Immature natural killer cell (primary cell): Measurements from ENCODE around the gene RAB7A. TPM values are rescaled to one million over a fixed set of nuclear protein-coding genes. Genes with fewer than 3 reads are reported as not detected.
"Not testable (repeated sequence)": the region's sequence is repeated elsewhere in the genome, so short reads cannot be mapped to it uniquely, and the experiment has no call there.

Experiments
- DNase-seq, 3 donors: peaks; one replicate each; pipeline ENCODE4 v3.0.0; 2022; ENCODE audit warnings: mixed read lengths in 1 of 3
- H3K27ac Mint-ChIP-seq, 6 donors: one replicate each; pipeline ENCODE4 v1.8.0; 2020; ENCODE audit warnings: mixed read lengths in 6 of 6, mild to moderate bottlenecking in 5 of 6, inconsistent platforms in 4 of 6, moderate library complexity in 3 of 6
- H3K27me3 Mint-ChIP-seq, 3 donors: one replicate each; pipeline ENCODE4 v1.8.0; 2020 to 2021; ENCODE audit warnings: low read depth in 3 of 3, mild to moderate bottlenecking in 3 of 3, mixed read lengths in 3 of 3, moderate library complexity in 3 of 3, inconsistent platforms in 1 of 3
- H3K36me3 Mint-ChIP-seq, 3 donors: one replicate each; pipeline ENCODE4 v1.8.0; 2020; ENCODE audit warnings: mixed read lengths in 3 of 3, inconsistent platforms in 2 of 3, mild to moderate bottlenecking in 2 of 3
- H3K4me1 Mint-ChIP-seq, 2 donors: one replicate each; pipeline ENCODE4 v1.8.0; 2020; ENCODE audit warnings: inconsistent platforms in 2 of 2, mild to moderate bottlenecking in 2 of 2, mixed read lengths in 2 of 2, moderate library complexity in 1 of 2
- H3K4me3 Mint-ChIP-seq, 5 donors: one replicate each; pipeline ENCODE4 v1.8.0; 2020; ENCODE audit warnings: mild to moderate bottlenecking in 5 of 5, mixed read lengths in 5 of 5, inconsistent platforms in 3 of 5, moderate library complexity in 3 of 5
- H3K9me3 Mint-ChIP-seq, 6 donors: one replicate each; pipeline ENCODE4 v1.8.0; 2020; ENCODE audit warnings: mild to moderate bottlenecking in 6 of 6, mixed read lengths in 6 of 6, inconsistent platforms in 4 of 6, moderate library complexity in 3 of 6
- polyA plus RNA-seq, 3 donors: library from polyadenylated mRNA; unstranded; fragments of 300-500 nt; fragmentation: Illumina TruSeq; gene quantifications; one replicate each; pipeline ENCODE4 v1.2.3, GENCODE V29; 2021

The RAB7A gene
- polyA plus RNA-seq, 3 donors from 2014 or later = 201 to 313 (median 244) TPM

DNA sequence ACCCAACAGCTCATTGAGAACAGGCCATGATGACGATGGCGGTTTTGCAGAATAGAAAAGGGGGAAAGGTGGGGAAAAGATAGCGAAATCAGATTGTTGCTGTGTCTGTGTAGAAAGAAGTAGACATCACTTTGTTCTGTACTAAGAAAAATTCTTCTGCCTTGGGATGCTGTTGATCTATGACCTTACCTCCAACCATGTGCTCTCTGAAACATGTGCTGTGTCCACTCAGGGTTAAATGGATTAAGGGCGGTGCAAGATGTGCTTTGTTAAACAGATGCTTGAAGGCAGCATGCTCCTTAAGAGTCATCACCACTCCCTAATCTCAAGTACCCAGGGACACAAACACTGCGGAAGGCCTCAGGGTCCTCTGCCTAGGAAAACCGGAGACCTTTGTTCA lies 47.6 kb downstream of the RAB7A start:
- H3K9me3 Mint-ChIP-seq, H3K36me3 Mint-ChIP-seq, DNase-seq, H3K27me3 Mint-ChIP-seq, H3K4me3 Mint-ChIP-seq, H3K27ac Mint-ChIP-seq: not testable (repeated sequence)
- H3K4me1 Mint-ChIP-seq = peaks cover 79 to 84% of the 10 kb centered on the region in 2 donors

- Mint-ChIP-seq H3K27me3 (peaks cover 0 to 3% (median 2%) of the 10 kb centered on the region in 3 donors), H3K27ac (peak overlapping the region in 1 of 6 donors; percentile 58), H3K4me1 (peaks cover 79 to 84% of the 10 kb centered on the region in 2 donors), H3K36me3 (no peaks in the 10 kb centered on the region), H3K4me3 (peak overlapping the region in 4 of 5 donors; percentile 0 to 50 (median 12)), H3K9me3 (no peaks in the 10 kb centered on the region)
- no peak for DNase-seq
These were observed 49.3 kb downstream of the RAB7A start for GRCh38 chr3:128775241-128775640.

- H3K36me3 Mint-ChIP-seq = no peaks in the 10 kb centered on the region
- DNase-seq = no peak
- no peaks in the 10 kb centered on the region for H3K9me3 Mint-ChIP-seq
- peaks cover 0 to 3% (median 2%) of the 10 kb centered on the region in 3 donors for H3K27me3 Mint-ChIP-seq
- H3K27ac Mint-ChIP-seq = peak overlapping the region in 4 of 6 donors; percentile 5 to 64 (median 36)
- H3K4me1 Mint-ChIP-seq = peaks cover 78 to 84% of the 10 kb centered on the region in 2 donors
- H3K4me3 Mint-ChIP-seq = peak overlapping the region in 1 of 5 donors; percentile 12
These were observed 50.0 kb downstream of the RAB7A start for GRCh38 chr3:128775906-128776542.

DNA sequence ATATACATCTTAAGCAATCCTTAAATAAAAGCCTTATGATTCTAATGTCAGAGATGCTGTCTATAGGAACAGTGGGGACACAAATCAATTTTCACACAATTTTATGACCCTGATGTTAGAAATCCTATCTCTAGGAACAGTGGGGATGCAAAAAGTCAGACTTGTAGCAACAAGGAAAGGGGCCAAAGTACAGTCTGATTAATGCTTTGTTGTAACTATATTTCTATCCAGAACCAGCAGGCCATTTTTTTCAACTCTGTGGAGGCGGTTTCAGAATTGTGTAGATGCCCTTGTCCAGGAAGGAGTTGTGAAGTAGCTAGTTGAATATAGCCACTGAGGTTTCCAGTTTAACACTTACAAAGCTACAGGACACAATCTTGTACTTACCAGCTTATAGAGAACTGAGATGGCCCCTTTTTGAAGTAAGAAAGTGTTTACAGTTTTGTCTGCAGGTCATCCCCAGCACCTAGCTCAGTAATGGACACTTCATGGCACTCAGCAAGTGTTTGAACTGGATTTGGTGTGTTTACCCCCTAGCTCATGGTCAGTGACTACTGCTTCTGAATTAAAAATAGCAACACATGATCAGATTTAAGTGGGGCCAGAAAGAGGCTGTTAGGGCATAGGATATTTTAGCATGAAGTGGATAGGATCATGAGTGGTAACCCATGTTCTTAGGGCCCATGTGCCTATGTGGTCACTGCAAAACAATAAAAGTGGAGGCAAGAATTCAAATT lies 54.3 kb downstream of the RAB7A start:
- Mint-ChIP-seq H3K36me3 (no peaks in the 10 kb centered on the region), H3K9me3 (no peaks in the 10 kb centered on the region), H3K4me3 (no peak overlapping the region), H3K27me3 (peaks cover 0 to 3% (median 2%) of the 10 kb centered on the region in 3 donors), H3K27ac (peak overlapping the region in 5 of 6 donors; percentile 5 to 74 (median 55)), H3K4me1 (peaks cover 82 to 97% of the 10 kb centered on the region in 2 donors)
- no peak for DNase-seq

- DNase-seq = no peak
- Mint-ChIP-seq H3K4me3 (no peak overlapping the region), H3K9me3 (no peaks in the 10 kb centered on the region), H3K27ac (peak overlapping the region in 2 of 6 donors; percentile 16 to 66), H3K4me1 (peaks cover 78 to 96% of the 10 kb centered on the region in 2 donors), H3K27me3 (peaks cover 0 to 4% (median 3%) of the 10 kb centered on the region in 3 donors), H3K36me3 (no peaks in the 10 kb centered on the region)
These were observed 55.2 kb downstream of the RAB7A start for GRCh38 chr3:128781164-128781563.

DNA sequence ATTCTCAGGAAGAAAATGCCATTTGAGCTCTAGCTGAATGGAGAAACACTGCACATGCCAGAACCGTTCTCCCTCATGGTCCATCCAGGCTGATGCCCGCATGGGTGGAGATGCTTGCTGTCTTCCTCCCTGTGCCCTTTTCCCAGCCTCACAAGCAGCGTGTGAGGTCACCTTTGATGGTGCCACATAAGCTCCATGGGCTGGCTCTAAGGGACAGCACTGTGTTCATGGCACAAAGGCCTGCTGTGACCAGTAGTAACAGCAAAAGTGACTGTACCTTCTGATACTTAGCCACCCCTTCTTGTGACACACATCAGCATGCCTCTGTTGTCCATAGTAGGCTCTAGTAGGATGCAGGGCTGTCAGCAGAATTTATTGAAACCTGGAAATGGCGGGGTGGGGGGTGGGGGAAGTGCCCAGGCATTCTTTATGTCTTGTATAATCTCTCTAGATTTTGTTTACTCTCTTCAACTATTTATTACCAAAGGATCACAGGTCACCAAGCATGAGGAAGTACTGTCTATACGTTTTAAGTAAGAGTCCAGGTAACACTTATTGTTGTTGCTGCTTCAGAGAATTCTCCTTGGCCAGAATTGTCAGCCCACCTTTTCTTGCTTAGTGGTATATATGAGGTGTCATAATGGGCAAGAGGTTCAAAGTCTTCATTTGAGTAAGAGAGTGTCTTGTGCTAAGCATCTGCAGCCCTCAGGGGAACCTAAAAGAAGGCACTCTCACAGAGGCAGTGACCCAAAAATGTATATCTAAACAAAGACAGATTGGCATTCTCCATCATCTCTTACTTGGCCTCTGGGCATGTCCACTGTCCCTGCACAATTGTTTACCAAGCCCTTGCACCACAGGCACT lies 56.5 kb downstream of the RAB7A start:
- peaks cover 0 to 4% (median 3%) of the 10 kb centered on the region in 3 donors for H3K27me3 Mint-ChIP-seq
- no peaks in the 10 kb centered on the region for H3K36me3 Mint-ChIP-seq
- peak overlapping the region in 3 of 6 donors; percentile 18 to 33 (median 24) for H3K27ac Mint-ChIP-seq
- H3K4me3 Mint-ChIP-seq = no peak overlapping the region
- no peaks in the 10 kb centered on the region for H3K9me3 Mint-ChIP-seq
- no peak for DNase-seq
- H3K4me1 Mint-ChIP-seq = peaks cover 81 to 96% of the 10 kb centered on the region in 2 donors

DNA sequence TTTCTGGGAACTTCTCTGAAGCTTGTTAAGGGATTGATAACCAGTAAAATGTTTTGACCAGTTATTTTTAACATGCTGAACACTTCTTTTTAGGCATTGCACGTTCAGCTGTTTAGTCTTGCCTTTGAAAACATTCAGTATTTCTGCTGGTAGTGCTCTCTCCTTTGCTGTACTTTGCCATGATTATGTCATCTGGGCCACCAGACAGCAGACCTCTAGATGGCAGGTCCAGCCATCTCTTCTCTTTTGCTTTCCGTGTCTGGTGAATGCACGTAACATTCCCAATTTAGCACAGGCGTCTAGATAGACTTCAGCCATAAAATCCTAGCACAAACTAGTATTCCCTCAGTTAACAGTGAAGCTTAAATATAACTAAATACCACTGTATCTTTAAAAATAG lies 57.8 kb downstream of the RAB7A start:
- H3K27ac Mint-ChIP-seq = peak overlapping the region in 5 of 6 donors; percentile 13 to 81 (median 44)
- no peak overlapping the region for H3K4me3 Mint-ChIP-seq
- peaks cover 82 to 96% of the 10 kb centered on the region in 2 donors for H3K4me1 Mint-ChIP-seq

DNA sequence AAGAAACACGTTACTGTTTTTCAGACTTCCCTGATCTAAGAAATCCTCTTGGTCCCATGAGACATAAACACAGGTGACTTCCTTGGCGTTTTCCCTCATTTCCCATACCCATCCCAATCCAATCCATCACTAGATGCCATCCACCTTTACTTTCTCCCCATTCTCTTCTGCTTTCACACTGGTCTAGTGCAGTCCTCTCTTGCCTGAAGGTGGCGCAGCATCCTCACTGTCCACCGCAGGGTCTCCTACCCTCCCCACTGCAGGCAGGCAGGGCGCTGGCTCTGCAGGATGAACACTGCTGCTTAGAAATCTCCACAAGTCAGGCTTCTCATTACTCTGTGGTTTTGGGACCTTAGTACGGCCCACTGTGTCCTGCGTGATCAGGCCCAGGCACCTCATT lies 58.2 kb downstream of the RAB7A start:
- H3K9me3 Mint-ChIP-seq = no peaks in the 10 kb centered on the region
- peaks cover 0 to 4% (median under 1%) of the 10 kb centered on the region in 3 donors for H3K27me3 Mint-ChIP-seq
- H3K27ac Mint-ChIP-seq = peak overlapping the region; percentile 33 to 81 (median 64)
- no peak overlapping the region for H3K4me3 Mint-ChIP-seq
- no peaks in the 10 kb centered on the region for H3K36me3 Mint-ChIP-seq
- no peak for DNase-seq
- peaks cover 82 to 96% of the 10 kb centered on the region in 2 donors for H3K4me1 Mint-ChIP-seq

More for the DNA sequence above, 57.8 kb downstream of the RAB7A start:
- no peak for DNase-seq
- Mint-ChIP-seq H3K27me3 (peaks cover 0 to 4% (median 1%) of the 10 kb centered on the region in 3 donors), H3K36me3 (no peaks in the 10 kb centered on the region), H3K9me3 (no peaks in the 10 kb centered on the region)

DNA sequence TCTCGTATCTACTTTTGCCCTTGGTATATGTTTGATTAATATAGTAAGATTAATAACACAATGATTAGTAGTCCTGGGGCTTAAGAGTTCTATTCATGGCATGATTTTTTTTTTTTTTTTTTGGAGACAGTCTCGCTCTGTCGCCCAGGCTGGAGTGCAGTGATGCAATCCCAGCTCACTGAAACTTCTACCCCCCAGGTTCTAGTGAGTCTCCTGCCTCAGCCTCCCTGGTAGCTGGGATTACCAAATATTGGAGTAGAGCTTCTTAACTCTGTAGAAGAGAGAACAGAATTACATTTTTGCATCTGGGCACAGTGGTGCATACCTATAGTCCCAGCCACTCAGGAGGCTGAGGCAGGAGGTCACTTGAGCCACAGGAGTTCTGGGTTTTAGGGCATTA lies 58.9 kb downstream of the RAB7A start:
- Mint-ChIP-seq H3K4me3 (no peak overlapping the region), H3K9me3 (no peaks in the 10 kb centered on the region), H3K36me3 (no peaks in the 10 kb centered on the region), H3K27ac (peak overlapping the region in 2 of 6 donors; percentile 10 to 44), H3K27me3 (peaks cover 0 to 2% (median 1%) of the 10 kb centered on the region in 3 donors), H3K4me1 (peaks cover 82 to 94% of the 10 kb centered on the region in 2 donors)
- no peak for DNase-seq

- Mint-ChIP-seq H3K27me3 (peaks cover 0 to 2% (median 1%) of the 10 kb centered on the region in 3 donors), H3K4me1 (peaks cover 81 to 94% of the 10 kb centered on the region in 2 donors), H3K9me3 (no peaks in the 10 kb centered on the region), H3K4me3 (no peak overlapping the region), H3K27ac (peak overlapping the region; percentile 35 to 93 (median 80)), H3K36me3 (no peaks in the 10 kb centered on the region)
- DNase-seq = no peak
These were observed 60.5 kb downstream of the RAB7A start for GRCh38 chr3:128786434-128787020.

GRCh38 chr3:128787256-128788253 lies 61.6 kb downstream of the RAB7A start:
- H3K27ac Mint-ChIP-seq = peak overlapping the region; percentile 67 to 93 (median 82)
- H3K27me3 Mint-ChIP-seq = peaks cover 0 to 2% (median 1%) of the 10 kb centered on the region in 3 donors
- peak in 1 of 3 donors; percentile 11 for DNase-seq
- peak overlapping the region; percentile 66 to 84 (median 69) for H3K4me3 Mint-ChIP-seq
- peaks cover 80 to 91% of the 10 kb centered on the region in 2 donors for H3K4me1 Mint-ChIP-seq
- H3K36me3 Mint-ChIP-seq = no peaks in the 10 kb centered on the region
- H3K9me3 Mint-ChIP-seq = no peaks in the 10 kb centered on the region

GRCh38 chr3:128788268-128788869 lies 62.4 kb downstream of the RAB7A start:
- H3K4me1 Mint-ChIP-seq = peaks cover 75 to 85% of the 10 kb centered on the region in 2 donors
- H3K36me3 Mint-ChIP-seq = no peaks in the 10 kb centered on the region
- peaks cover 0 to 2% (median 1%) of the 10 kb centered on the region in 3 donors for H3K27me3 Mint-ChIP-seq
- no peak for DNase-seq
- no peaks in the 10 kb centered on the region for H3K9me3 Mint-ChIP-seq
- H3K4me3 Mint-ChIP-seq = peak overlapping the region; percentile 66 to 84 (median 69)
- peak overlapping the region; percentile 67 to 93 (median 82) for H3K27ac Mint-ChIP-seq
